SH-SY5Y (cell line): ENCODE results near the gene LTBP2.

Source experiments
- GATA2 ChIP-seq: IDR thresholded peaks from 2 replicates; pipeline ENCODE4 v1.6.1; 2011; ENCODE audit warnings: mild to moderate bottlenecking, low read depth, low read length
- GATA3 ChIP-seq: IDR thresholded peaks from 2 replicates; pipeline ENCODE4 v1.6.1; 2011; ENCODE audit warnings: low read depth, mild to moderate bottlenecking, low read length, moderate library complexity

DNA sequence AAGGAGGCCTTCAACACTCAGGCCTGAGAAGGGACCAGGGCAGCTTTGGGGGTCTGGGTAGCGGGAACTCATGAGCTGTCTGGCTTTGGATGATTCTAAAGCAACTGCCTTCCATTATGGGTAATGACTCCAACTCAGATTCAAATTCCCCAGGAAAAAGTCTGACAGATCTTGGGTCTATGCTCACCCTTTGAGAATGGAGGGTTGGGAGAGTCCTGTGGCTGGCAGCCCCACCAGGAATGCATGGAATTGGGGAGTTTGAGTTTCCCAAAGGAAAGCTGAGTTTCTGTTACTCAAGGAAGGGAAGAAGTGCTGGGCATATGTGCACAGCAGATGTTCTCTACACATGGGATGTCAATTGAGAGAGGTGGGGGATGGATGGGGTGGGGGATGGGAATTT, 22.4 kb upstream of the LTBP2 start:
- no peak for TF ChIP-seq GATA2
- TF ChIP-seq GATA3: no peak
